HCT116 (cell line): ENCODE results near the gene TEKT4. TPM values are rescaled to one million over a fixed set of nuclear protein-coding genes. Genes with fewer than 3 reads are reported as not detected.

Experiments used
- ATAC-seq: fragments of 200-7000 bp; cut with Tn5 transposase; 2 replicates; pipeline ENCODE4 v1.9.1; 2020; ENCODE audit warnings: mild to moderate bottlenecking, moderate library complexity
- BruUV-seq: library from RNA; stranded (reverse); fragments of 400-500 nt; replicated peaks from 2 replicates; lab custom pipeline; 2021; lab: Mats Ljungman, UMichigan
- CTCF ChIA-PET: fragments of 300-600 bp; sonication (Branson Sonifier 250); formaldehyde crosslinking; loops from one replicate; lab custom pipeline; 2021; ENCODE audit warnings: antibody characterized with exemption; lab: Charles Lee
- POLR2A ChIA-PET: fragments of 300-600, 350-600 bp; sonication (Branson Sonifier 250); formaldehyde crosslinking; loops from one replicate; lab custom pipeline; 2021; ENCODE audit warnings: antibody characterized with exemption; lab: Charles Lee
- RAD21 ChIA-PET, 2 experiments: fragments of 300-600 bp; sonication (Branson Sonifier 250); formaldehyde crosslinking; loops; one replicate each; lab custom pipeline; 2023; ENCODE audit warnings: low total read pairs in 2 of 2; ENCODE audit not compliant: uncharacterized antibody in 2 of 2, unreplicated experiment in 2 of 2, low non-redundant PET in 1 of 2; lab: Charles Lee
- DNase-seq: peaks from one replicate; pipeline ENCODE4 v3.0.0-alpha.2; 2010; ENCODE audit warnings: low read depth, low spot score
- H2AFZ ChIP-seq: fragments of 200-600 bp; shearing (Covaris generic), sonication (generic); 2 replicates; pipeline ENCODE4 v1.6.1; 2017; ENCODE audit warnings: low read depth, mixed run types, mixed read lengths, antibody characterized with exemption, low read length; ENCODE audit not compliant: poor library complexity, severe bottlenecking
- H3K27ac ChIP-seq: 2 replicates; pipeline ENCODE4 v1.5.1; 2012; ENCODE audit warnings: low read depth, low read length
- H3K27me3 ChIP-seq: fragments of 200-600 bp; sonication (generic); 2 replicates; pipeline ENCODE4 v1.6.1; 2016; ENCODE audit warnings: mixed run types, low read length, mixed read lengths; ENCODE audit not compliant: insufficient read depth
- H3K36me3 ChIP-seq, 2 experiments: fragments of 200-500 bp in 1 of 2; fragments of 200-600 bp in 1 of 2; sonication (Bioruptor generic) in 1 of 2; sonication (generic) in 1 of 2; 2 replicates each; pipeline versions ENCODE4 v1.5.1 to v1.6.1; 2014 to 2016; ENCODE audit warnings: low read length in 2 of 2, inconsistent platforms in 1 of 2, mixed read lengths in 1 of 2, mixed run types in 1 of 2; ENCODE audit not compliant: insufficient read depth in 2 of 2, control insufficient read depth in 1 of 2
- H3K4me1 ChIP-seq, 2 experiments: fragments of 200-600 bp in 1 of 2; sonication (generic) in 1 of 2; 2 replicates each; pipeline versions ENCODE4 v1.5.1 to v1.6.1; 2012 to 2017; ENCODE audit warnings: low read length in 2 of 2, inconsistent platforms in 1 of 2, mild to moderate bottlenecking in 1 of 2, mixed read lengths in 1 of 2, mixed run types in 1 of 2, moderate library complexity in 1 of 2; ENCODE audit not compliant: insufficient read depth in 2 of 2, control insufficient read depth in 1 of 2
- H3K4me2 ChIP-seq: fragments of 200-600 bp; sonication (generic); 2 replicates; pipeline ENCODE4 v1.6.1; 2017; ENCODE audit warnings: mixed run types, low read length, mixed read lengths
- H3K4me3 ChIP-seq, 2 experiments: fragments of 200-600 bp in 1 of 2; sonication (generic) in 1 of 2; replicated peaks in 1 of 2; 2 replicates each; pipeline ENCODE4 v1.5.1; 2011 to 2016; ENCODE audit warnings: low read length in 2 of 2, control low read depth in 1 of 2, low read depth in 1 of 2, mild to moderate bottlenecking in 1 of 2, mixed read lengths in 1 of 2, mixed run types in 1 of 2
- H3K79me2 ChIP-seq: fragments of 200-600 bp; sonication (generic); 2 replicates; pipeline ENCODE4 v1.6.1; 2017; ENCODE audit warnings: mild to moderate bottlenecking, mixed run types, low read length, moderate library complexity, mixed read lengths; ENCODE audit not compliant: insufficient read depth
- H3K9ac ChIP-seq: fragments of 200-600 bp; sonication (generic); 2 replicates; pipeline ENCODE4 v1.6.1; 2016; ENCODE audit warnings: low read length, mixed read lengths
- H3K9me2 ChIP-seq: fragments of 200-600 bp; sonication (generic), shearing (Covaris generic); 2 replicates; pipeline ENCODE4 v1.6.1; 2017; ENCODE audit warnings: mixed run types, mild to moderate bottlenecking, moderate library complexity; ENCODE audit not compliant: insufficient read depth
- H3K9me3 ChIP-seq, 2 experiments: fragments of 200-500 bp in 1 of 2; fragments of 200-600 bp in 1 of 2; sonication (Bioruptor generic) in 1 of 2; sonication (generic) in 1 of 2; 2 replicates each; pipeline ENCODE4 v1.6.1; 2014 to 2017; ENCODE audit warnings: low read length in 2 of 2, mixed read lengths in 2 of 2, inconsistent platforms in 1 of 2, low read depth in 1 of 2, mild to moderate bottlenecking in 1 of 2, mixed run types in 1 of 2, moderate library complexity in 1 of 2; ENCODE audit not compliant: control insufficient read depth in 1 of 2, insufficient read depth in 1 of 2
- H4K20me1 ChIP-seq: fragments of 200-600 bp; sonication (generic), shearing (Covaris generic); 2 replicates; pipeline ENCODE4 v1.6.1; 2017; ENCODE audit warnings: mixed run types, mild to moderate bottlenecking, moderate library complexity; ENCODE audit not compliant: insufficient read depth
- CBX3 ChIP-seq: IDR thresholded peaks from 2 replicates; pipeline ENCODE4 v1.6.1; 2012; ENCODE audit warnings: low read depth
- CEBPB ChIP-seq: IDR thresholded peaks from 2 replicates; pipeline ENCODE4 v1.6.1; 2012; ENCODE audit warnings: low read depth
- ELF1 ChIP-seq: IDR thresholded peaks from 2 replicates; pipeline ENCODE4 v1.6.1; 2012; ENCODE audit warnings: low read depth, borderline replicate concordance
- EZH2 ChIP-seq: fragments of 200-600 bp; sonication (generic); IDR thresholded peaks from 2 replicates; pipeline ENCODE4 v1.6.1; 2017; ENCODE audit warnings: antibody characterized with exemption, mixed run types
- EZH2phosphoT487 ChIP-seq: fragments of 200-600 bp; IDR thresholded peaks from 2 replicates; pipeline ENCODE4 v1.6.1; 2018; ENCODE audit warnings: antibody characterized with exemption, borderline replicate concordance
- FOSL1 ChIP-seq: IDR thresholded peaks from 2 replicates; pipeline ENCODE4 v1.6.1; 2012; ENCODE audit warnings: low read depth
- JUND ChIP-seq: IDR thresholded peaks from 2 replicates; pipeline ENCODE4 v1.6.1; 2012
- POLR2A ChIP-seq: IDR thresholded peaks from 2 replicates; pipeline ENCODE4 v1.7.0; 2011; ENCODE audit warnings: borderline replicate concordance; ENCODE audit not compliant: insufficient read depth, insufficient read length; ENCODE audit errors: extremely low read depth
- POLR2AphosphoS5 ChIP-seq: IDR thresholded peaks from 2 replicates; pipeline ENCODE4 v1.6.1; 2011; ENCODE audit warnings: mild to moderate bottlenecking, low read depth, low read length, moderate library complexity
- RAD21 ChIP-seq: IDR thresholded peaks from 2 replicates; pipeline ENCODE4 v1.6.1; 2012; ENCODE audit warnings: low read depth, mild to moderate bottlenecking
- SP1 ChIP-seq: IDR thresholded peaks from 2 replicates; pipeline ENCODE4 v1.6.1; 2012; ENCODE audit warnings: low read depth
- SRF ChIP-seq: IDR thresholded peaks from 2 replicates; pipeline ENCODE4 v1.6.1; 2012; ENCODE audit warnings: low read depth
- TCF7L2 ChIP-seq: IDR thresholded peaks from 2 replicates; pipeline ENCODE4 v1.7.0; 2011; ENCODE audit warnings: borderline replicate concordance, inconsistent platforms; ENCODE audit not compliant: insufficient read depth, insufficient read length; ENCODE audit errors: extremely low read depth
- YY1 ChIP-seq: IDR thresholded peaks from 2 replicates; pipeline ENCODE4 v1.6.1; 2011; ENCODE audit warnings: low read length, low read depth, moderate library complexity, mild to moderate bottlenecking; ENCODE audit not compliant: insufficient replicate concordance; ENCODE audit errors: extremely low read depth
- ZFX ChIP-seq: fragments of 450-650 bp; IDR thresholded peaks from 2 replicates; pipeline ENCODE4 v1.6.1; 2017
- ZNF274 ChIP-seq: fragments of 200-500 bp; sonication (Bioruptor generic); IDR thresholded peaks from 2 replicates; pipeline ENCODE4 v1.6.1; 2014; ENCODE audit warnings: mild to moderate bottlenecking, low read depth, low read length, inconsistent platforms
- intact Hi-C: fragments of 100-400 bp; cut with micrococcal nuclease; formaldehyde crosslinking; loops from 2 replicates; pipeline ENCODE4 v1.10.0; 2022
- total RNA-seq: library from RNA; stranded (reverse); gene quantifications from one replicate; pipeline ENCODE4 v1.2.1, GENCODE V29; 2021; ENCODE audit not compliant: unreplicated experiment
- TF ChIP-seq, protein P1 (sequence below): IDR thresholded peaks from 2 replicates; pipeline ENCODE4 v1.6.1; 2012
- TF ChIP-seq, protein P2 (sequence below): IDR thresholded peaks from 2 replicates; pipeline ENCODE4 v1.6.1; 2012
- TF ChIP-seq, protein P3 (sequence below), 3 experiments: fragments of 200-600 bp in 1 of 3; sonication (generic) in 1 of 3; IDR thresholded peaks in 2 of 3; conservative IDR thresholded peaks in 1 of 3; 2 replicates each; pipeline ENCODE4 v1.5.1; 2012 to 2017; ENCODE audit warnings: low read depth in 2 of 3, low read length in 2 of 3, antibody characterized with exemption in 1 of 3, borderline replicate concordance in 1 of 3, control low read depth in 1 of 3, mild to moderate bottlenecking in 1 of 3, mixed read lengths in 1 of 3, mixed run types in 1 of 3, moderate library complexity in 1 of 3; ENCODE audit not compliant: insufficient read depth in 1 of 3

TEKT4 gene
- total RNA-seq, 1 experiment from 2014 or later: not detected

DNA sequence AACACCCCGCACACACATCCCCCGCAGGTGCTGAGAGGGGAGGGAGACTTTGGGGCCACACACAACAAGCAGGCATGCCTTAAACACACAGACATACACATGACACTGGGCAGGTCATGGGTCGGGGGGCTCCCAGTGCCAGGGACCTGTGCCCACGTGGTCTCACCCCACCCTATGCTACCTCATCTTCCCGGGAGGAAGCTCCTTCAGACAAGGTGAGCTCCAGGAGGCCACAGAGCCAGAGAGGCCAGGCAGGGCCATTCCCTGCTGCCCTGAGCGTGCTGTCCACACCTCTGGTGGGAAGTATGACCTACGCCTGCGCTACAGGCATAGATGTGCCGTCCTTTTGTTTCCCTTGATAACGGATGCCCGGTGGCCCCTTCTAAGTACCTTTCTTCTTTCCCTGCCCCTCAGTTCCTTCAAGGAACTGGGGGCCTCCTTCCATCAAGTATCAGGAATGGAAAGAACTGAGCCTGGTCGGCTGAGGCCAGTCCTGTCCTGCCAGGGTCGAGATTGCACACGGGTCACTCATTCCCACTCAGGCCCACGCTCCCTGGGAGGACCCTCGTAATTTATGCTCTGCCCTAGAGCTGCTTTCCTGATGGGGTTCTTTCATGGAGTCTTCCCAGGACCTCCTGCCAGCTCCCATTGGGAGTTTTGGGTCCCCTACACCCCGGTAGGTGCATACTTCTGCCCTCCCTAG is 4.7 kb downstream of the TEKT4 start:
- Histone ChIP-seq H4K20me1 (no peaks in the 10 kb centered on the region), H3K4me3 (no peak overlapping the region), H3K4me2 (no peak overlapping the region), H3K27ac (no peak overlapping the region), H3K79me2 (no peaks in the 10 kb centered on the region), H3K9me2 (no peaks in the 10 kb centered on the region), H3K27me3 (no peaks in the 10 kb centered on the region), H3K9ac (no peak overlapping the region), H3K36me3 (no peaks in the 10 kb centered on the region), H3K9me3 (no peaks in the 10 kb centered on the region), H3K4me1 (no peaks in the 10 kb centered on the region), H2AFZ (no peak overlapping the region)
- intact Hi-C loops: loop anchor here (2.0 to 10.0 kb wide), 2 partner anchors 79 to 239 kb away; no protein-coding TSS in a partner anchor
- CTCF ChIA-PET: no interaction called here
- RAD21 ChIA-PET: no interaction called here
- BruUV-seq: no TSS peak
- no peak for TF ChIP-seq ZFX
- TF ChIP-seq SP1: no peak
- TF ChIP-seq TCF7L2: no peak
- POLR2A ChIA-PET: no interaction called here
- DNase-seq: no peak
- no peak for ATAC-seq

DNA sequence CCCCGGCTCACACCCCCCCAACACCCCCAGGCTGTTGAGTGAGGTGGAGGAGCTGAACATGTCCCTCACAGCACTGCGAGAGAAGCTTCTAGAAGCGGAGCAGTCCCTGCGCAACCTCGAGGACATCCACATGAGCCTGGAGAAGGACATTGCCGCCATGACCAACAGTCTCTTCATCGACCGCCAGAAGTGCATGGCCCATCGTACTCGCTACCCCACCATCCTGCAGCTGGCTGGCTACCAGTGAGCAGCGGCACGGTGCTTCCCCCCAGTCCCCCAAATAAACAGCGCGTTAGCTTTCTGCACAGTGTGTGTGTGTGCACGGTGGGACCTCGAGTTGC is 5.3 kb downstream of the TEKT4 start:
- CTCF ChIA-PET: no interaction called here
- Histone ChIP-seq H2AFZ (no peak overlapping the region), H3K79me2 (no peaks in the 10 kb centered on the region), H4K20me1 (no peaks in the 10 kb centered on the region), H3K4me1 (no peaks in the 10 kb centered on the region), H3K36me3 (no peaks in the 10 kb centered on the region), H3K9me2 (no peaks in the 10 kb centered on the region), H3K4me3 (no peak overlapping the region), H3K27ac (no peak overlapping the region), H3K9me3 (no peaks in the 10 kb centered on the region), H3K4me2 (no peak overlapping the region), H3K9ac (no peak overlapping the region), H3K27me3 (no peaks in the 10 kb centered on the region)
- TF ChIP-seq, protein P1, sequence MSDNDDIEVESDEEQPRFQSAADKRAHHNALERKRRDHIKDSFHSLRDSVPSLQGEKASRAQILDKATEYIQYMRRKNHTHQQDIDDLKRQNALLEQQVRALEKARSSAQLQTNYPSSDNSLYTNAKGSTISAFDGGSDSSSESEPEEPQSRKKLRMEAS: no peak
- TF ChIP-seq YY1: no peak
- TF ChIP-seq EZH2phosphoT487: no peak
- no peak for TF ChIP-seq CEBPB
- TF ChIP-seq, protein P2, sequence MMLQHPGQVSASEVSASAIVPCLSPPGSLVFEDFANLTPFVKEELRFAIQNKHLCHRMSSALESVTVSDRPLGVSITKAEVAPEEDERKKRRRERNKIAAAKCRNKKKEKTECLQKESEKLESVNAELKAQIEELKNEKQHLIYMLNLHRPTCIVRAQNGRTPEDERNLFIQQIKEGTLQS: no peak
- no peak for TF ChIP-seq FOSL1
- no peak for TF ChIP-seq EZH2
- no peak for TF ChIP-seq POLR2A
- no peak for TF ChIP-seq POLR2AphosphoS5
- TF ChIP-seq, protein P3, sequence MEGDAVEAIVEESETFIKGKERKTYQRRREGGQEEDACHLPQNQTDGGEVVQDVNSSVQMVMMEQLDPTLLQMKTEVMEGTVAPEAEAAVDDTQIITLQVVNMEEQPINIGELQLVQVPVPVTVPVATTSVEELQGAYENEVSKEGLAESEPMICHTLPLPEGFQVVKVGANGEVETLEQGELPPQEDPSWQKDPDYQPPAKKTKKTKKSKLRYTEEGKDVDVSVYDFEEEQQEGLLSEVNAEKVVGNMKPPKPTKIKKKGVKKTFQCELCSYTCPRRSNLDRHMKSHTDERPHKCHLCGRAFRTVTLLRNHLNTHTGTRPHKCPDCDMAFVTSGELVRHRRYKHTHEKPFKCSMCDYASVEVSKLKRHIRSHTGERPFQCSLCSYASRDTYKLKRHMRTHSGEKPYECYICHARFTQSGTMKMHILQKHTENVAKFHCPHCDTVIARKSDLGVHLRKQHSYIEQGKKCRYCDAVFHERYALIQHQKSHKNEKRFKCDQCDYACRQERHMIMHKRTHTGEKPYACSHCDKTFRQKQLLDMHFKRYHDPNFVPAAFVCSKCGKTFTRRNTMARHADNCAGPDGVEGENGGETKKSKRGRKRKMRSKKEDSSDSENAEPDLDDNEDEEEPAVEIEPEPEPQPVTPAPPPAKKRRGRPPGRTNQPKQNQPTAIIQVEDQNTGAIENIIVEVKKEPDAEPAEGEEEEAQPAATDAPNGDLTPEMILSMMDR (IDR thresholded peaks at IDR 0.05 in 2 of 3, conservative IDR thresholded peaks at IDR 0.05 in 1 of 3; ENCODE audit: borderline replicate concordance in 1 of 3, insufficient read depth in 1 of 3, low read depth in 2 of 3, low read length in 2 of 3): no peak
- no peak for TF ChIP-seq SP1
- no peak for TF ChIP-seq TCF7L2
- no peak for TF ChIP-seq ELF1
- TF ChIP-seq RAD21: no peak
- TF ChIP-seq SRF: no peak
- TF ChIP-seq ZNF274: no peak
- TF ChIP-seq CBX3: no peak
- TF ChIP-seq JUND: no peak
- intact Hi-C loops: loop anchor here (10.0 kb wide), 1 partner anchor 78 kb away; no protein-coding TSS in a partner anchor
- RAD21 ChIA-PET: no interaction called here
- ATAC-seq (no peak), DNase-seq (no peak)
- POLR2A ChIA-PET: no interaction called here
- BruUV-seq: no TSS peak
